ENCODE data around the gene ADAM12. TPM values are rescaled to one million over a fixed set of nuclear protein-coding genes. Genes with fewer than 3 reads are reported as not detected.

Gene ADAM12
- total and polyA plus RNA-seq, 2 of the 13 experiments (the other 11 are each of a cell fraction or from before 2014, with no cell fraction given): not detected

DNA sequence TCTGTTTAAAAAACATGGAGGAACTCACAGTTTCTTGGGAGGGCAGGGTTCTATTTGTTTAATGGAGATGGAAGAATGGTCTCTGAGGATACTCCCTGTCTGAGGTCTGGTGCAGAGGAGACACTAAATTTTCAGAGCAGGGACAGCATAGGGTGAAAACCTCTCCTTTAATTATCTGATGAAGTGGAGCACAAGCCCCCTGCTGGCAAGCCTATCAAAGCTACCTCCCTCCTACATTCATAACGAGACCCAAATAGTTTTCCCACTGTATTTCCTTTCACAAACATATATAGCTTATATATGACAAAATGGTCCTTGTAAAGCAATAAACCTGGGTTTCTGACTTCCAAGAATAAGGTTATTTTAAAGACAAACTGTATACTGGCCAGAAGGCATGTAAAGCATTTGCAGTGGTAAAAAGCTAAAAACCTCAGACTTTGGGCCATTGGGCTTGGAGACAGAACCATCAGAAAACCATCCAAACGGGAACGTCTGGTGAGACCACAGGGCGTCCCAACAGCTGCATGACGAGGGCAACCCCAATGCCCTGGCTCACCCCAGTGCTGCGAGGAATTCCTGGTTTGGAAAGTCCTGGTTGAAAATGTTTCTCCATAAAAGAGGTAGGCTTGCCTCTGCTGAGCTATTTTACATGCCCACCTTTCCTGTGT, 290.6 kb downstream of the ADAM12 start:
- peak; percentile 4 for DNase-seq (ENCODE audit: low spot score)
- intact Hi-C loops (cut with micrococcal nuclease; ENCODE audit: unreplicated experiment): loop anchor here (5.0 kb wide), 1 partner anchor 230 kb away; no protein-coding TSS in a partner anchor
- no peak for TF ChIP-seq ZNF674 (CRISPR knock-in tag; IDR thresholded peaks at IDR 0.05; ENCODE audit: low read depth)
- TF ChIP-seq SNRNP70 (IDR thresholded peaks at IDR 0.05; ENCODE audit: low read depth, low read length): no peak
- TF ChIP-seq, protein P1, sequence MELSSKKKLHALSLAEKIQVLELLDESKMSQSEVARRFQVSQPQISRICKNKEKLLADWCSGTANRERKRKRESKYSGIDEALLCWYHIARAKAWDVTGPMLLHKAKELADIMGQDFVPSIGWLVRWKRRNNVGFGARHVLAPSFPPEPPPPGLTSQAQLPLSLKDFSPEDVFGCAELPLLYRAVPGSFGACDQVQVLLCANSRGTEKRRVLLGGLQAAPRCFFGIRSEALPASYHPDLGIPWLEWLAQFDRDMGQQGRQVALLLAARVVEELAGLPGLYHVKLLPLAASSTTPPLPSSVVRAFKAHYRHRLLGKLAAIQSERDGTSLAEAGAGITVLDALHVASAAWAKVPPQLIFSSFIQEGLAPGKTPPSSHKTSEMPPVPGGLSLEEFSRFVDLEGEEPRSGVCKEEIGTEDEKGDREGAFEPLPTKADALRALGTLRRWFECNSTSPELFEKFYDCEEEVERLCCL (CRISPR knock-in tag; IDR thresholded peaks at IDR 0.05; ENCODE audit: borderline replicate concordance): no peak
- TF ChIP-seq XBP1 (CRISPR knock-in tag; IDR thresholded peaks at IDR 0.05): no peak
- TF ChIP-seq YY1 (IDR thresholded peaks at IDR 0.05; ENCODE audit: insufficient read depth, insufficient replicate concordance, low read depth, low read length): no peak
- TF ChIP-seq, protein P2, sequence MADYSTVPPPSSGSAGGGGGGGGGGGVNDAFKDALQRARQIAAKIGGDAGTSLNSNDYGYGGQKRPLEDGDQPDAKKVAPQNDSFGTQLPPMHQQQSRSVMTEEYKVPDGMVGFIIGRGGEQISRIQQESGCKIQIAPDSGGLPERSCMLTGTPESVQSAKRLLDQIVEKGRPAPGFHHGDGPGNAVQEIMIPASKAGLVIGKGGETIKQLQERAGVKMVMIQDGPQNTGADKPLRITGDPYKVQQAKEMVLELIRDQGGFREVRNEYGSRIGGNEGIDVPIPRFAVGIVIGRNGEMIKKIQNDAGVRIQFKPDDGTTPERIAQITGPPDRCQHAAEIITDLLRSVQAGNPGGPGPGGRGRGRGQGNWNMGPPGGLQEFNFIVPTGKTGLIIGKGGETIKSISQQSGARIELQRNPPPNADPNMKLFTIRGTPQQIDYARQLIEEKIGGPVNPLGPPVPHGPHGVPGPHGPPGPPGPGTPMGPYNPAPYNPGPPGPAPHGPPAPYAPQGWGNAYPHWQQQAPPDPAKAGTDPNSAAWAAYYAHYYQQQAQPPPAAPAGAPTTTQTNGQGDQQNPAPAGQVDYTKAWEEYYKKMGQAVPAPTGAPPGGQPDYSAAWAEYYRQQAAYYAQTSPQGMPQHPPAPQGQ (CRISPR knock-in tag; IDR thresholded peaks at IDR 0.05; ENCODE audit: borderline replicate concordance): no peak
- TF ChIP-seq ZNF788 (CRISPR knock-in tag; IDR thresholded peaks at IDR 0.05; ENCODE audit: borderline replicate concordance): no peak
- TF ChIP-seq, protein P3, sequence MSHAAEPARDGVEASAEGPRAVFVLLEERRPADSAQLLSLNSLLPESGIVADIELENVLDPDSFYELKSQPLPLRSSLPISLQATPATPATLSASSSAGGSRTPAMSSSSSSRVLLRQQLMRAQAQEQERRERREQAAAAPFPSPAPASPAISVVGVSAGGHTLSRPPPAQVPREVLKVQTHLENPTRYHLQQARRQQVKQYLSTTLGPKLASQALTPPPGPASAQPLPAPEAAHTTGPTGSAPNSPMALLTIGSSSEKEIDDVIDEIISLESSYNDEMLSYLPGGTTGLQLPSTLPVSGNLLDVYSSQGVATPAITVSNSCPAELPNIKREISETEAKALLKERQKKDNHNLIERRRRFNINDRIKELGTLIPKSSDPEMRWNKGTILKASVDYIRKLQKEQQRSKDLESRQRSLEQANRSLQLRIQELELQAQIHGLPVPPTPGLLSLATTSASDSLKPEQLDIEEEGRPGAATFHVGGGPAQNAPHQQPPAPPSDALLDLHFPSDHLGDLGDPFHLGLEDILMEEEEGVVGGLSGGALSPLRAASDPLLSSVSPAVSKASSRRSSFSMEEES (CRISPR knock-in tag; IDR thresholded peaks at IDR 0.05): no peak
- TF ChIP-seq ZNF577 (CRISPR knock-in tag; IDR thresholded peaks at IDR 0.05; ENCODE audit: borderline replicate concordance, low read depth): no peak
- TF ChIP-seq, protein P4, sequence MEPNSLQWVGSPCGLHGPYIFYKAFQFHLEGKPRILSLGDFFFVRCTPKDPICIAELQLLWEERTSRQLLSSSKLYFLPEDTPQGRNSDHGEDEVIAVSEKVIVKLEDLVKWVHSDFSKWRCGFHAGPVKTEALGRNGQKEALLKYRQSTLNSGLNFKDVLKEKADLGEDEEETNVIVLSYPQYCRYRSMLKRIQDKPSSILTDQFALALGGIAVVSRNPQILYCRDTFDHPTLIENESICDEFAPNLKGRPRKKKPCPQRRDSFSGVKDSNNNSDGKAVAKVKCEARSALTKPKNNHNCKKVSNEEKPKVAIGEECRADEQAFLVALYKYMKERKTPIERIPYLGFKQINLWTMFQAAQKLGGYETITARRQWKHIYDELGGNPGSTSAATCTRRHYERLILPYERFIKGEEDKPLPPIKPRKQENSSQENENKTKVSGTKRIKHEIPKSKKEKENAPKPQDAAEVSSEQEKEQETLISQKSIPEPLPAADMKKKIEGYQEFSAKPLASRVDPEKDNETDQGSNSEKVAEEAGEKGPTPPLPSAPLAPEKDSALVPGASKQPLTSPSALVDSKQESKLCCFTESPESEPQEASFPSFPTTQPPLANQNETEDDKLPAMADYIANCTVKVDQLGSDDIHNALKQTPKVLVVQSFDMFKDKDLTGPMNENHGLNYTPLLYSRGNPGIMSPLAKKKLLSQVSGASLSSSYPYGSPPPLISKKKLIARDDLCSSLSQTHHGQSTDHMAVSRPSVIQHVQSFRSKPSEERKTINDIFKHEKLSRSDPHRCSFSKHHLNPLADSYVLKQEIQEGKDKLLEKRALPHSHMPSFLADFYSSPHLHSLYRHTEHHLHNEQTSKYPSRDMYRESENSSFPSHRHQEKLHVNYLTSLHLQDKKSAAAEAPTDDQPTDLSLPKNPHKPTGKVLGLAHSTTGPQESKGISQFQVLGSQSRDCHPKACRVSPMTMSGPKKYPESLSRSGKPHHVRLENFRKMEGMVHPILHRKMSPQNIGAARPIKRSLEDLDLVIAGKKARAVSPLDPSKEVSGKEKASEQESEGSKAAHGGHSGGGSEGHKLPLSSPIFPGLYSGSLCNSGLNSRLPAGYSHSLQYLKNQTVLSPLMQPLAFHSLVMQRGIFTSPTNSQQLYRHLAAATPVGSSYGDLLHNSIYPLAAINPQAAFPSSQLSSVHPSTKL (CRISPR knock-in tag; IDR thresholded peaks at IDR 0.05): no peak
- TF ChIP-seq ZNF17 (CRISPR knock-in tag; IDR thresholded peaks at IDR 0.05): no peak
- no peak for TF ChIP-seq GZF1 (CRISPR knock-in tag; IDR thresholded peaks at IDR 0.05)
- TF ChIP-seq RFXAP (CRISPR knock-in tag; IDR thresholded peaks at IDR 0.05; ENCODE audit: borderline replicate concordance): no peak
- TF ChIP-seq, protein P5, sequence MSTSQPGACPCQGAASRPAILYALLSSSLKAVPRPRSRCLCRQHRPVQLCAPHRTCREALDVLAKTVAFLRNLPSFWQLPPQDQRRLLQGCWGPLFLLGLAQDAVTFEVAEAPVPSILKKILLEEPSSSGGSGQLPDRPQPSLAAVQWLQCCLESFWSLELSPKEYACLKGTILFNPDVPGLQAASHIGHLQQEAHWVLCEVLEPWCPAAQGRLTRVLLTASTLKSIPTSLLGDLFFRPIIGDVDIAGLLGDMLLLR (CRISPR knock-in tag; IDR thresholded peaks at IDR 0.05): no peak
- TF ChIP-seq ZFP62 (CRISPR knock-in tag; IDR thresholded peaks at IDR 0.05): no peak

More for the DNA sequence above, 290.6 kb downstream of the ADAM12 start:
- no peak for FAIRE-seq
- Histone ChIP-seq H2AFZ (ENCODE audit: low read length) (no peak overlapping the region), H3K36me3 (replicated peaks in 1 of 2; ENCODE audit: control insufficient read depth in 1 of 2, insufficient read depth in 2 of 2, low read length in 2 of 2) (no peaks in the 10 kb centered on the region), H3K4me2 (ENCODE audit: low read depth, low read length) (no peak overlapping the region), H3K4me1 (ENCODE audit: insufficient read depth, low read length) (no peaks in the 10 kb centered on the region), H3K9ac (ENCODE audit: insufficient read depth, low read depth, low read length) (no peak overlapping the region), H3K4me3 (replicated peaks in 1 of 3; ENCODE audit: insufficient read depth in 1 of 3, low read depth in 2 of 3, low read length in 3 of 3) (no peak overlapping the region), H3K27ac (ENCODE audit: extremely low read length, insufficient read depth, low read length) (no peak overlapping the region), H3K79me2 (ENCODE audit: insufficient read depth, low read length) (no peaks in the 10 kb centered on the region), H3K27me3 (ENCODE audit: control insufficient read depth in 1 of 2, insufficient read depth in 2 of 2, low read length in 2 of 2) (peaks cover 2 to 24% of the 10 kb centered on the region in 2 experiments; a peak in 3 of 5 replicates), H3K9me3 (ENCODE audit: low read length) (no peaks in the 10 kb centered on the region), H4K20me1 (ENCODE audit: insufficient read depth, low read length) (no peaks in the 10 kb centered on the region)
- no peak for ATAC-seq
- in situ Hi-C loops (cut with HindIII; ENCODE audit: extremely low pct_ligation_motif_present, low pct_unique_long_range_greater_than_20kb): no loop called here
- POLR2A ChIA-PET: no interaction called here
- no TSS peak for BruUV-seq (replicated peaks)
- 6% methylated on average over 6 of the region's 6 CpGs for WGBS (ENCODE audit: low lambda C conversion rate)
- CTCF ChIA-PET (ENCODE audit: low intra/inter-chr PET ratio, low total read pairs): no interaction called here
